Pancreas (tissue), 10 donors: ENCODE results near the gene SPATA21. TPM values are rescaled to one million over a fixed set of nuclear protein-coding genes. Genes with fewer than 3 reads are reported as not detected.
A peak's percentile ranks its signal among the peaks of the same experiment; 100 is the strongest.

Experiments
- ATAC-seq, 4 donors: fragments of 200-7000 bp; cut with Tn5 transposase; one replicate each; pipeline versions ENCODE4 v1.8.0 to v1.9.1; 2020; ENCODE audit warnings: mild to moderate bottlenecking in 4 of 4, moderate library complexity in 4 of 4
- DNase-seq, 6 donors: peaks; one replicate each; pipeline ENCODE4 v3.0.0-alpha.2; 2020
- FAIRE-seq: peaks from 2 replicates; lab custom pipeline; 2012; peaks lifted over from hg19 to GRCh38; lab: Jason Lieb, UNC
- H3K27ac ChIP-seq, 4 donors: fragments of 200-600 bp; sonication (generic); 1 replicate in 3 of 4; 2 replicates in 1 of 4; pipeline versions ENCODE4 v1.5.0 to v1.8.0; 2020
- H3K27me3 ChIP-seq, 4 donors: fragments of 200-600 bp; one replicate each; pipeline ENCODE4 v1.8.0; 2021
- H3K36me3 ChIP-seq, 3 donors: fragments of 200-600 bp; sonication (generic) in 1 of 3; one replicate each; pipeline versions ENCODE4 v1.5.0 to v1.8.0; 2020 to 2021
- H3K4me1 ChIP-seq, 3 donors: fragments of 200-600 bp; one replicate each; pipeline ENCODE4 v1.8.0; 2021
- H3K4me3 ChIP-seq, 4 donors: fragments of 200-600 bp; sonication (generic) in 2 of 4; one replicate each; pipeline versions ENCODE4 v1.5.0 to v1.8.0; 2020 to 2021
- H3K9me3 ChIP-seq, 4 donors: fragments of 200-600 bp; one replicate each; pipeline ENCODE4 v1.8.0; 2021
- CTCF ChIP-seq, 4 donors: fragments of 200-600 bp; sonication (generic) in 3 of 4; IDR thresholded peaks; one replicate each; pipeline versions ENCODE4 v1.5.0 to v1.8.0; 2021; ENCODE audit warnings: antibody characterized with exemption in 4 of 4
- WGBS, 2 donors: extraction: QIAGEN DNeasy Blood & Tissue Kit; methylation state at CpG; one replicate each; pipeline ENCODE4 v1.1.7; 2013; 5-methylcytosine and 5-hydroxymethylcytosine counted together
- intact Hi-C, 3 donors: fragments of 100-400 bp; cut with DNase I; formaldehyde crosslinking; loops; one replicate each; pipeline versions ENCODE4 v1.11.1 to v1.14.2; 2022
- polyA plus RNA-seq, 2 donors: library from polyadenylated mRNA; stranded (reverse); fragments of 200-250 nt; gene quantifications; one replicate each; pipeline ENCODE4 v1.2.3, GENCODE V29; 2013
- total RNA-seq, 6 donors: library from RNA; stranded (reverse); fragmentation: NEBNext Ultra II Directional in 4 of 6; extraction: Animal tissue kit (Norgen Biotek cat#: 25700) in 4 of 6; gene quantifications; one replicate each; pipeline versions ENCODE4 v1.2.1 to v1.2.4, GENCODE V29; 2021 to 2023
- donor health status: healthy with polysubstance abuse.
- donor health status: DM: no; HTN: no; CAD: no; lungs with moderate emphysema.
- donor health status: DM: no; HTN: no; CAD: no.
- donor health status: control.
- donor health status: control.
- donor health status: Bipolar disorder and iron deficiency.
- donor health status: DM: yes; HTN: yes; CAD: no.
- donor health status: DM: no; HTN: no; CAD: no.
- donor health status: DM: no; HTN: no; CAD: no.
- donor health status: DM: yes; HTN: yes; CAD: no.

Gene SPATA21
- total and polyA plus RNA-seq, 8 donors, result 0.53 to 0.90 (median 0.77) TPM; not detected in 5

- H3K36me3 ChIP-seq, result peaks cover 0 to 7% (median 2%) of the 10 kb centered on the region in 3 donors
- no peak for FAIRE-seq
Measured at GRCh38 chr1:16442941-16443340, 5.7 kb upstream of the SPATA21 start.

GRCh38 chr1:16442265-16442664, 5.0 kb upstream of the SPATA21 start:
- intact Hi-C loops, result no loop called here
- Histone ChIP-seq H3K4me1 (peaks cover 0 to 8% (median 0%) of the 10 kb centered on the region in 3 donors), H3K27me3 (no peaks in the 10 kb centered on the region), H3K9me3 (no peaks in the 10 kb centered on the region), H3K36me3 (peaks cover 0 to 7% (median 0%) of the 10 kb centered on the region in 3 donors), H3K27ac (no peak overlapping the region), H3K4me3 (no peak overlapping the region)
- TF ChIP-seq CTCF (IDR thresholded peaks at IDR 0.05), result no peak
- ATAC-seq, result no peak
- WGBS, 2 donors, result 88 to 96% methylated on average over 7 of the region's 7 CpGs
- DNase-seq, result no peak
- no peak for FAIRE-seq

More at GRCh38 chr1:16442941-16443340, 5.7 kb upstream of the SPATA21 start:
- no peaks in the 10 kb centered on the region for H3K27me3 ChIP-seq
- H3K4me3 ChIP-seq, result no peak overlapping the region
- intact Hi-C loops, result no loop called here
- no peak for DNase-seq
- TF ChIP-seq CTCF (IDR thresholded peaks at IDR 0.05), result no peak
- H3K4me1 ChIP-seq, result peaks cover 0 to 8% (median 0%) of the 10 kb centered on the region in 3 donors
- ATAC-seq, result no peak
- no peaks in the 10 kb centered on the region for H3K9me3 ChIP-seq
- H3K27ac ChIP-seq, result no peak overlapping the region
- 63 to 77% methylated on average over 2 of the region's 2 CpGs for WGBS, 2 donors

DNA sequence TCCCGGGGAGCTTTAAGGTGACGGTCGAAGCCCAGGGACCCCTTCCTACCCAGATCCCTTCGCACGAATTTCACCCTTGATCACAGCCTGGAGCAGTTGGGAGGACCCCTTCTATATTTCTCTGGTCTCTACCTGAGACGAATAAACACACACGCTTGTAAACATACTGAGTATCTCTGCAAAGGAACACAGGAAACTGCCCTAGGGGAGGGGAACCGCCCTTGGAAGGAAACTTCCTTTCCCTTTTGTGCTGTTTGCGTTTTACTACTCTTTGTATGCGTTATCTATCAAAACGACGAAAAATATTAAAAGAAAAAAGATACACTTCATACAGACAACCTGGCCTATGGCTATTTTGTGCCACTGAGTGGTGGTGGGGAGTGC, 4.0 kb upstream of the SPATA21 start:
- Histone ChIP-seq H3K27me3 (no peaks in the 10 kb centered on the region), H3K36me3 (peaks cover 0 to 7% (median 0%) of the 10 kb centered on the region in 3 donors), H3K4me3 (peak overlapping the region; percentile 78 to 100 (median 98)), H3K4me1 (peaks cover 0 to 8% (median 0%) of the 10 kb centered on the region in 3 donors), H3K9me3 (no peaks in the 10 kb centered on the region), H3K27ac (peak overlapping the region in 1 of 4 donors; percentile 85)
- no peak for TF ChIP-seq CTCF (IDR thresholded peaks at IDR 0.05)
- ATAC-seq (peak in 3 of 4 donors; percentile 5 to 13 (median 7)), FAIRE-seq (no peak), DNase-seq (no peak)
- WGBS, 2 donors, result 1 to 3% methylated on average over 12 of the region's 12 CpGs
- intact Hi-C loops, result no loop called here

DNA sequence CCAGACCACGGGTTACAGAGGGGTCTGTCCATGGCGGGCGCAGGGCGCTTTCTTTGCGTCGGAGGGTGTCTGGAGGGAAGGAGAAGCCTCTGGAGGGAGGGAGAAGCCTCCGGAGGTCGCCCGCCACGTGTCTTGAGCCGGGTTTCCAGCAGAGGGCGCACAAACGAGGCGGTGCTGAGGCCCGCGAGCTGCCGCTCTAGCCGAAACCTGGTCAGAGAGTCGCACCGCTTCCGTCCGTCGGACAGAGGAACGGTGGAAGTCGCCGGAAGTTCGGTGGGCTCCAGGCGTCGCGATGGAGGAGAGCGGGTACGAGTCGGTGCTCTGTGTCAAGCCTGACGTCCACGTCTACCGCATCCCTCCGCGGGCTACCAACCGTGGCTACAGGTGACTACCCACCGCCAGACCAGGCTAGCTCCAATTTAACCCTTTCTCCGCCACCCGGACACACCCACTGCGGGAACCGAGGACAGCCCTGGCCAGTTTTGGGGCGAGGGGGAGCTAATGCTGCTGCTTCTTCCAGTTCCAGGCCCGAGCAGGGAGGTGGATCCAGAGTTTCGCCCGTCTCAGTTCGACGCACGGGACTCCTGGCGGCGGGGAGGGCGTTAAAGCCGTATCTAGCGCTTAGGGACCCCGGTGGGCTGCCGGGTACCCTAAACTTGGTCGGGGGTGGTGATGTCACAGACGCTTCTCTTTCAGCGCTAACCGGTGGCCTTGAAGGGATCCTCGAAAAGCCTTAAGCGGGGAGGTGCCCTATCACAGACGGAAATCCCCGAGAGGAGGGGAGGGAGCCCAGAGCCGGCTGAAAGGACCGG, 3.5 kb upstream of the SPATA21 start, which contains the start of gene NECAP2:
TSS of gene NECAP2 (plus strand) at position 255 of the 812 bp plus-strand sequence. CDS start at position 293, 38 bp downstream.
- WGBS, 2 donors, result 0% methylated on average over 68 of the region's 68 CpGs
- no peaks in the 10 kb centered on the region for H3K27me3 ChIP-seq
- FAIRE-seq (no peak), DNase-seq (peak; percentile 88 to 99 (median 92)), ATAC-seq (peak; percentile 98 to 99 (median 98))
- H3K27ac ChIP-seq, result peak within 1 kb of the TSS in 2 of 4 donors; percentile 76 to 85
- TF ChIP-seq CTCF (IDR thresholded peaks at IDR 0.05), result peak; percentile 82 to 93 (median 88)
- peak within 1 kb of the TSS; percentile 78 to 100 (median 98) for H3K4me3 ChIP-seq
- peaks cover 0 to 8% (median 0%) of the 10 kb centered on the region in 3 donors for H3K4me1 ChIP-seq
- no peaks in the 10 kb centered on the region for H3K9me3 ChIP-seq
- intact Hi-C loops, result no loop called here
- H3K36me3 ChIP-seq, result peaks cover 0 to 7% (median 0%) of the 10 kb centered on the region in 3 donors
